HG03558 (cell line): ENCODE results near the gene RAB11B.
"Not testable (repeated sequence)": the region's sequence is repeated elsewhere in the genome, so short reads cannot be mapped to it uniquely, and the experiment has no call there.

ENCODE experiments used
- ATAC-seq: cut with Tn5 transposase; IDR thresholded peaks from one replicate; pipeline ENCODE4 v1.9.1; 2021; ENCODE audit warnings: moderate number of reproducible peaks; ENCODE audit not compliant: unreplicated experiment; ENCODE audit errors: extremely low read depth

Gene RAB11B

GRCh38 chr19:8423817-8424223, 33.7 kb downstream of the RAB11B start:
- no peak for ATAC-seq

GRCh38 chr19:8425331-8425730, 35.2 kb downstream of the RAB11B start:
- ATAC-seq, result not testable (repeated sequence)

DNA sequence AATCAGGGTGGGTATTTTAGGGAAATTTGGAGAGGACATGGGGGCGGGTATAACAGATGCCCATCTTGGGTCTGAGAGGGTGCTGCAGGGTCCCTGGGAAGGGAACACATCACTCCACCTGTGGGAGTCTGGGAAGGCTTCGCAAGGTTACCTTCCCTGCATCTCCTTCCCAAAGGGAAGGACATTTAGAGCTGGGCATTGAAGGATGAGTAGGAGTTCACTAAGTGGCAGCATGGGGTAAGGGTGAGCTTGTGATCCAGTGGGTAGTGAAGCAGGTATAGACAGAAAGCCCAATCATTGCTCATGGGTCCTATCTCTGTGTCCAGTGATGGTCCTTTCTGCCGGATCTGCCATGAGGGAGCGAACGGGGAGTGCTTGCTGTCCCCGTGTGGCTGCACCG, 36.1 kb downstream of the RAB11B start:
- ATAC-seq, result no peak

DNA sequence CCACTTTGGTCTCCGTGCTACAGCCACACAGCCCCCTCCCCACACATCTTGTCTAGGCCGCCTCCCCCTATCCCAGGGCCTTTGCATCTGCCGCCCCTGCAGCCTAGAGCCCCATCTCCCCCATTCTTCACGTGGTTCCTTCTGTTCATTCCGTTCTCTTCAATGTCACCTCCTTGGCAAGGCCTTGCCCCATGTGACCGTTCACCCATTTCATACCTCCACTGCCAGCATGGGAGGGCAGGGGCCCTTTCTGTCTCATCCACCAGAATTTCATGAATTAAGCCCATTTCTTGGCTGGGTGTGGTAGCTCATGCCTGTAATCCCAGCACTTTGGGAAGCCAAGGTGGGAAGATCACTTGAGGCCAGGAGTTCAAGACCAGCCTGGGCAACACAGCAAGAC, 38.9 kb downstream of the RAB11B start:
- ATAC-seq, result no peak

GRCh38 chr19:8429826-8430225, 39.7 kb downstream of the RAB11B start:
- ATAC-seq, result no peak

GRCh38 chr19:8430650-8431049, 40.5 kb downstream of the RAB11B start:
- ATAC-seq, result no peak

DNA sequence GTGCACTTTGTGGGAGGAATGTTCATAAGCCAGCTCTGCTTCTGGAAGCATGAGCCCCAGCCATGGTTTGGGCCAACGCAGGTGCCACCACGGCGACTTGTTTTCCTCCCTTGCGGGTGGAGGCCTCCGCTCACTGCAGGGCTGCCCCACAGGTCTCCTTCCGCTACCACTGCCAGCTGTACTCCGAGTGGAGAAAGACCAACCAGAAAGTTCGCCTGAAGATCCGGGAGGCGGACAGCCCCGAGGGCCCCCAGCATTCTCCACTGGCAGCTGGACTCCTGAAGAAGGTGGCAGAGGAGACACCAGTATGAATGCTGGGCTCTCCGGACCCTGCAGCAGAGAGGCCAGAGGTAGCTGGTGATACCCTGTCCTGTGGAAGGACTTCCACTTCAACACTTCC, 48.1 kb downstream of the RAB11B start:
- ATAC-seq, result no peak

GRCh38 chr19:8441725-8442544, 51.8 kb downstream of the RAB11B start:
- no peak for ATAC-seq

DNA sequence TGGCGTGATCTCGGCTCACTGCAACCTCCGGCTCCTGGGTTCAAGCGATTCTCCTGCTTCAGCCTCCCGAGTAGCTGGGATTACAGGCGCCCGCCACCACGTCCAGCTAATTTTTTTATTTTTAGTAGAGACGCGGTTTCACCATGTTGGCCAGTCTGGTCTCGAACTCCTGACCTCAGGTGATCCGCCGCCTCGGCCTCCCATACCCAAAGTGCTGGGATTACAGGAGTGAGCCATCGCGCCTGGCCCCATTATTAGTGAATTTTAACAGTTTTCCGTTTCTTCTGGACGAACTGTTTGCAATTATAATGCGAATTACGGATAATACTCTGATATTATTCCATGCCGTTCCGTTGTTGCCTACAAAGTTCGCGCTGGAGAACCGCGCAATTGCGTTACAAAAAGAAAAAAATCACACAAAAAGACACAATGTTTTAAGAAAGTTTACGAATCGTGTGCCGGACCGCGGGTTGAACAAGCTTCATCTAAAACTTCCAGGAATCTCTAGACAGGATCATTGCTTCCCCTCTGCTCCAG, 54.0 kb downstream of the RAB11B start:
- not testable (repeated sequence) for ATAC-seq

GRCh38 chr19:8444677-8445487, 54.7 kb downstream of the RAB11B start, which contains the start of gene HNRNPM:
Gene HNRNPM (plus strand): TSS chr19:8444975. CDS start chr19:8444999, 24 bp downstream.
- peak; percentile 72 for ATAC-seq

GRCh38 chr19:8445488-8446001, 55.4 kb downstream of the RAB11B start:
- no peak for ATAC-seq

DNA sequence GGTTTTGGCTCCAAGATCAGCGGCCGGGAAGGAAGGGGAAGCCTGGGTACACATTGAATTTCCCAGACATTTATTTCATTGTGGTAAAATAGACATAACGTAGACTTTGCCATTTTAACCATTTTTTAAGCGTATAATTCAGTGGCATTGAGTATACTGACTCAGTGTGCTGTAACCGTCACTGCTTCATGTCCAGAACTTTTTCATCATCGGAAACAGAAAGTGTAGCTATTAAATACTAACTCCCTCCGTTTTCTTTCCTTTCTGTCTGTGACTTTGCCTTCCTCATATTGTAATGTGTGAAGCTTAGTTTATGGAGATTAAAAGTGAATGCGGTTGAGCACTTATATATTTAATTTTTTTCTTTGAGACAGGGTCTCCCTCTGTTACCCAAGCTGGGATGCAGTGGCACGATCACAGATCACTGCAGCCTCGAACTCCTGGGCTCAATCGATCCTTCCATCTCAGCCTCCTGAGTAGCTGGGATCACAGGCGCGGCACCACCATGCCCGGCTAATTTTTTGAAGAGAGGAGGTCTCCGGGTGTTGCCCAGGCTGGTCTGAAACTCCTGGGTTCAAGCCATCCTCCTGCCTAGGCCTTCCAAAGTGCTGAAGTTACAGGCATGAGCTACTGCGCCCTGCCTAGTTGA, 56.0 kb downstream of the RAB11B start:
- ATAC-seq, result no peak

- ATAC-seq, result no peak
These were observed 59.7 kb downstream of the RAB11B start for GRCh38 chr19:8449830-8450229.

DNA sequence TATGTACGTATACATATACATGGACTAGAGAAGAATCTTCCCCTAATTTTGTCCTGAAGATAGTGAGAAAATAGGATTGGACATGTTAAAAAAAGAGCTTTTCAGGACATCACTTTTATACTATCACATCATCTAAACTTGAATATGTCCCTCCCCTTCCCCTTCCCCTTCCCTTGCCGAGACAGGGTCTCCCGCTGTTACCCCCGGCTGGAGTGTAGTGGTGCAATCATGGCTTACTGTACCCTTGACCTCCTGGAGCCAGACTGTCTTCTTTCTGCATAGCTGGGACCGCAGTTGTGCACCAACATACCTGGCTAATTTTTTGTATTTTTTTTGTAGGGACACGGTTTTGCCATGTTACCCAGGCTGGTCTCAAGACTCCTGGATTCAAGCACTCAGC, 61.2 kb downstream of the RAB11B start:
- ATAC-seq, result no peak

DNA sequence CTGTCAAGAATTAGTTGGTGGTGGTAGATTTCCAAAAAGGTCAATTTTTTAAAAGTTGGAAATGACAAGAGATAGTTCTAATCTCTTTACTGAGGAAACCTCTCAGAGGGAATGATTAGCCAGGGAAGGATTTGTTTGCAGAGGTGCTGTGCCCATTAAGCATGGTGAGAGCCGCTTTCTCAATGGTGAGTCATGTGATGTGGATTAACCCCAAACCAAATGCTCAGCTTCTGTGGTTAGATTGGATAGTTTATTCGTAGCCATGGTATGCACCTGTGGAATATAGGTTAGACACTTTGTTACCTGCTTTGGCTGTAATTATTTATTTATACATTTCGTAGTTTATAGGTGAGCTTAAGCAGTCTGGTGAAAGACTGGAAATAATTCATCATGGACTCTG, 61.7 kb downstream of the RAB11B start:
- ATAC-seq, result no peak

DNA sequence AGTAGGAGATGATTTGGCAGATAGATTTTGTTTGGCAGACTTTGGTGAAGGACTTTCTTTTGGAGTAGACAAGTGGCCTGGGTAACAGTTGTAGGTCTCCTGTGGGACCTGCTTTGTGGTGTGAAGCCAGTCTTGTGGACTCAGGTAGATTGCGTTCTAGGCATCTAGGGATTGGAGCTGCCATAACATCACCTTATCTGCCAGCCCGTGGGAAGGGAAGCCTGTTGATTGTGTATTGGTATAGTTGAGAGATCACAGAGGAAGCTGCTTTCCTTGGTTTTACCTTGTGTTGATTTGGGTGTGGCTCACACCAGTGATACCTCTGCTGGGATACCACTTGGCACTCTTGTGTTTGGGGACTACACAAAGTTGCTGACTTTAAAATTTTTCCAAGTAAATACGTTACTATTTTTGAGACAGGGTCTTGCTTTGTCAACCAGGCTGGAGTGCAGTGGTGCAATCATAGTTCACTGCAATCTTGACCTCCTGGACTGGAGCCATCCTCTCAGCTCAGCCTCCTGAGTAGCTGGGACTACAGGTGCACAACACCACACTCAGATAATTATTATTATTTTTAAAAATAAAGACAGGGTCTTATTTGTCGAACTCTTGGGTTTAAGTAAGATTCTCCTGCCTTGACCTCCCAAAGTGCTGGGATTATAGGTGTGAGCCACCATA, 62.4 kb downstream of the RAB11B start:
- no peak for ATAC-seq

DNA sequence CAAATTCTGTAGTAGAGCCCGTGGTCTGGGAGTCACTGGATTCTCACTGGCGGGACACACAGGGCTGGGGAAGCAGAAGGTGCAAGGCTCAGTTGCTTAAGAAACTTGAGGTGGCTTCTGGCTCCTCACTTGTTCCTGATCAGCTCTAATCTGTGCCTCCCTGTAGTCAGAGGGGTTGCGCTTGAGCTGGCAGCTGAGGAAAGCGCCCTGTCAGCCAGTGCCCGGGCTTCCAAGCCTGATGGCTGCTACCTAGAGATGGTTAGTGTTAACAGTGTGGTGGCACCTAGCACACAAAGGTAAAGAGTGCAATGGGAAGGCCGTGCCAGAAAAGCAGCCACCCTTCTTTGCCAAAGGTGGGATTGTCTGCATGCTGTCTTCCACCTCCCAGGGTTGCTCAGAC, 63.5 kb downstream of the RAB11B start:
- no peak for ATAC-seq
